PC-9 (cell line): Measurements from ENCODE around the gene POU4F1. TPM values are rescaled to one million over a fixed set of nuclear protein-coding genes. Genes with fewer than 3 reads are reported as not detected.

Experiments
- BruUV-seq: library from RNA; stranded (reverse); fragments of 400-500 nt; replicated peaks from 2 replicates; lab custom pipeline; 2021; lab: Mats Ljungman, UMichigan
- CTCF ChIA-PET: fragments of 300-600 bp; sonication (Branson Sonifier 250); formaldehyde crosslinking; loops from one replicate; lab custom pipeline; 2022; ENCODE audit warnings: antibody characterized with exemption; lab: Charles Lee
- POLR2A ChIA-PET: fragments of 300-600 bp; sonication (Branson Sonifier 250); formaldehyde crosslinking; loops from one replicate; lab custom pipeline; 2022; ENCODE audit warnings: antibody characterized with exemption; ENCODE audit not compliant: unreplicated experiment; lab: Charles Lee
- DNase-seq, 2 experiments: peaks; one replicate each; pipeline versions ENCODE4 v3.0.0 to v3.0.0-alpha.2; 2015 to 2022; ENCODE audit warnings: mixed read lengths in 1 of 2
- H2AFZ ChIP-seq: fragments of 200-600 bp; sonication (generic); 2 replicates; pipeline ENCODE4 v1.8.1; 2017; ENCODE audit warnings: antibody characterized with exemption
- H3F3A ChIP-seq: fragments of 200-600 bp; sonication (generic); 2 replicates; pipeline ENCODE4 v1.8.1; 2017; ENCODE audit warnings: antibody characterized with exemption, mild to moderate bottlenecking, low read depth; ENCODE audit not compliant: insufficient read depth
- H3K27ac ChIP-seq: fragments of 200-600 bp; sonication (generic); 2 replicates; pipeline ENCODE4 v1.6.1; 2016; ENCODE audit warnings: mixed run types
- H3K27me3 ChIP-seq: fragments of 200-600 bp; sonication (generic); 2 replicates; pipeline ENCODE4 v1.6.1; 2016; ENCODE audit warnings: low read depth, mixed run types; ENCODE audit not compliant: insufficient read depth
- H3K36me3 ChIP-seq: fragments of 200-600 bp; sonication (generic); 2 replicates; pipeline ENCODE4 v1.6.1; 2016; ENCODE audit warnings: low read depth, mixed run types
- H3K4me1 ChIP-seq: fragments of 200-600 bp; sonication (generic); replicated peaks from 2 replicates; pipeline ENCODE4 v1.6.1; 2016; ENCODE audit warnings: mixed run types; ENCODE audit not compliant: insufficient read depth
- H3K4me2 ChIP-seq: fragments of 200-600 bp; sonication (generic); 2 replicates; pipeline ENCODE4 v1.6.1; 2017; ENCODE audit warnings: mixed run types
- H3K4me3 ChIP-seq: fragments of 200-600 bp; sonication (generic); 2 replicates; pipeline ENCODE4 v1.6.1; 2016; ENCODE audit warnings: mixed run types
- H3K79me2 ChIP-seq: fragments of 200-600 bp; sonication (generic); 2 replicates; pipeline ENCODE4 v1.6.1; 2017; ENCODE audit warnings: low read depth, mixed run types
- H3K9me2 ChIP-seq: fragments of 200-600 bp; sonication (generic); 2 replicates; pipeline ENCODE4 v1.8.1; 2017; ENCODE audit warnings: mild to moderate bottlenecking; ENCODE audit not compliant: insufficient read depth
- H3K9me3 ChIP-seq: fragments of 200-600 bp; sonication (generic); 2 replicates; pipeline ENCODE4 v1.8.1; 2016; ENCODE audit warnings: low read depth; ENCODE audit not compliant: insufficient read depth
- H4K20me1 ChIP-seq: fragments of 200-600 bp; sonication (generic); 2 replicates; pipeline ENCODE4 v1.8.1; 2017; ENCODE audit not compliant: insufficient read depth
- CTCF ChIP-seq: fragments of 200-600 bp; sonication (generic); conservative IDR thresholded peaks from 2 replicates; pipeline ENCODE4 v1.6.1; 2017; ENCODE audit warnings: mixed run types, antibody characterized with exemption, mild to moderate bottlenecking, moderate library complexity
- EZH2 ChIP-seq: fragments of 200-600 bp; sonication (generic); IDR thresholded peaks from 2 replicates; pipeline ENCODE4 v1.8.0; 2017; ENCODE audit warnings: antibody characterized with exemption, low read depth
- intact Hi-C: fragments of 100-400 bp; cut with micrococcal nuclease; formaldehyde crosslinking; loops from one replicate; pipeline ENCODE4 v1.10.0; 2022; ENCODE audit not compliant: unreplicated experiment
- total RNA-seq: library from RNA; stranded (reverse); gene quantifications from 2 replicates; pipeline ENCODE4 v1.2.3, GENCODE V29; 2021

POU4F1 gene
- total RNA-seq, 1 experiment from 2014 or later, result not detected

GRCh38 chr13:78620936-78621470 lies 17.7 kb upstream of the POU4F1 start:
- Histone ChIP-seq H3K4me2 (no peak overlapping the region), H3K9me2 (no peaks in the 10 kb centered on the region), H3K79me2 (no peaks in the 10 kb centered on the region), H4K20me1 (peaks cover 9% of the 10 kb centered on the region), H3K9me3 (no peaks in the 10 kb centered on the region), H3K4me1 (no peaks in the 10 kb centered on the region), H3F3A (no peaks in the 10 kb centered on the region), H3K27me3 (no peaks in the 10 kb centered on the region), H3K27ac (no peak overlapping the region), H3K36me3 (peaks cover 8% of the 10 kb centered on the region; the same call in 1 of the 2 replicates), H2AFZ (no peak overlapping the region), H3K4me3 (no peak overlapping the region)
- ChIA-PET CTCF (no interaction called here), POLR2A (no interaction called here)
- DNase-seq, result no peak
- TF ChIP-seq CTCF, result no peak
- TF ChIP-seq EZH2, result no peak
- intact Hi-C loops, result no loop called here
- BruUV-seq, result no TSS peak

- no peak overlapping the region for H3K4me2 ChIP-seq
- no TSS peak for BruUV-seq
- no peaks in the 10 kb centered on the region for H3K4me1 ChIP-seq
- no peaks in the 10 kb centered on the region for H3K9me2 ChIP-seq
- H2AFZ ChIP-seq, result no peak overlapping the region
- DNase-seq, result no peak
- intact Hi-C loops, result no loop called here
- TF ChIP-seq EZH2, result no peak
- TF ChIP-seq CTCF, result no peak
- H3F3A ChIP-seq, result no peaks in the 10 kb centered on the region
- H3K27ac ChIP-seq, result no peak overlapping the region
- H3K36me3 ChIP-seq, result peaks cover 3% of the 10 kb centered on the region; the same call in 1 of the 2 replicates
- H3K27me3 ChIP-seq, result no peaks in the 10 kb centered on the region
- H3K9me3 ChIP-seq, result no peaks in the 10 kb centered on the region
- CTCF ChIA-PET, result no interaction called here
- H4K20me1 ChIP-seq, result 0 out of 2 replicates have a peak, but pooled peaks cover 2% of the 10 kb centered on the region
- POLR2A ChIA-PET, result no interaction called here
- H3K4me3 ChIP-seq, result no peak overlapping the region
- H3K79me2 ChIP-seq, result no peaks in the 10 kb centered on the region
These were observed 15.1 kb upstream of the POU4F1 start for GRCh38 chr13:78618411-78618810.

GRCh38 chr13:78611040-78611439 lies 7.7 kb upstream of the POU4F1 start:
- H3K4me3 ChIP-seq, result no peak overlapping the region
- no peak for DNase-seq
- H2AFZ ChIP-seq, result no peak overlapping the region
- H3K4me1 ChIP-seq, result no peaks in the 10 kb centered on the region
- H3K27ac ChIP-seq, result no peak overlapping the region
- no peaks in the 10 kb centered on the region for H3K27me3 ChIP-seq
- ChIA-PET CTCF (no interaction called here), POLR2A (no interaction called here)
- intact Hi-C loops, result no loop called here
- H3K4me2 ChIP-seq, result no peak overlapping the region
- no peaks in the 10 kb centered on the region for H3K36me3 ChIP-seq
- H3F3A ChIP-seq, result peaks cover 3% of the 10 kb centered on the region; the same call in 1 of the 2 replicates
- BruUV-seq, result no TSS peak
- H3K79me2 ChIP-seq, result no peaks in the 10 kb centered on the region
- H4K20me1 ChIP-seq, result no peaks in the 10 kb centered on the region
- no peak for TF ChIP-seq EZH2
- TF ChIP-seq CTCF, result no peak
- no peaks in the 10 kb centered on the region for H3K9me2 ChIP-seq
- no peaks in the 10 kb centered on the region for H3K9me3 ChIP-seq
